ENCODE measurements around the gene FBN3.
"Not testable (repeated sequence)": the region's sequence is repeated elsewhere in the genome, so short reads cannot be mapped to it uniquely, and the experiment has no call there.

Gene FBN3

DNA sequence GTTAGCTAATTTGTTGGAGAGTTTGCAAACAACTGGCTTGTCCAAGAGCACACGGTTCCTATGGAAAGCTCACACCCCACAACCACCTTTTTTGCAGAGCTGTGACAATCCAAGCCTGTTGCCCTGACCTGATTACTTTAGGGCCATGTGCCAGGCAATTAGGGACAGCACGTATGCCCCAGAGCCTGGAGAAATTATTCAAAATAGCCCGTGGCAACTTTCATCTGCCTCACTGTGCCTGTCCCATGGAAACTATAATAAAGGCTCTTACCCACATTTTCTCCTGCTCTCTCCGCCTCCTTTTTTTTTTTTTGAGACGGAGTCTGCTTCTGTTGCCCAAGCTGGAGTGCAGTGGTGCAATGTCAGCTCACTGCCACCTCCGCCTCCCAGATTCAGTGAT lies 18.6 kb upstream of the FBN3 start:
- Histone ChIP-seq H3K27me3 (no peaks in the 10 kb centered on the region), H4K20me1 (no peaks in the 10 kb centered on the region), H3K4me2 (no peak overlapping the region), H3K4me1 (no peaks in the 10 kb centered on the region), H3K27ac (no peak overlapping the region), H3K36me3 (no peaks in the 10 kb centered on the region), H3K9me3 (no peaks in the 10 kb centered on the region), H3K9ac (no peak overlapping the region), H3K4me3 (no peak overlapping the region)
- no peak for TF ChIP-seq Cebpa-rat (IDR thresholded peaks at IDR 0.05)

- Histone ChIP-seq H3K4me2 (no peak overlapping the region), H3K9ac (no peak overlapping the region)
Measured at GRCh38 chr19:8163759-8164158, 14.4 kb upstream of the FBN3 start.

GRCh38 chr19:8161135-8161646 lies 11.8 kb upstream of the FBN3 start:
- Histone ChIP-seq H3K27me3 (no peaks in the 10 kb centered on the region), H3K4me2 (peak overlapping the region; percentile 21; the same call in 1 of the 2 replicates), H3K4me1 (peaks cover 9% of the 10 kb centered on the region; the same call in 1 of the 2 replicates), H3K4me3 (no peak overlapping the region), H4K20me1 (no peaks in the 10 kb centered on the region), H3K36me3 (no peaks in the 10 kb centered on the region), H3K27ac (no peak overlapping the region; the same call in 1 of the 2 replicates), H3K9ac (no peak overlapping the region), H3K9me3 (no peaks in the 10 kb centered on the region)
- no peak for TF ChIP-seq Cebpa-rat (IDR thresholded peaks at IDR 0.05)

More at GRCh38 chr19:8163759-8164158, 14.4 kb upstream of the FBN3 start:
- H3K4me3 ChIP-seq = no peak overlapping the region
- H3K27ac ChIP-seq = no peak overlapping the region
- TF ChIP-seq Cebpa-rat (IDR thresholded peaks at IDR 0.05) = no peak
- no peaks in the 10 kb centered on the region for H4K20me1 ChIP-seq
- H3K4me1 ChIP-seq = peaks cover 9% of the 10 kb centered on the region; the same call in 1 of the 2 replicates
- no peaks in the 10 kb centered on the region for H3K9me3 ChIP-seq
- H3K36me3 ChIP-seq = no peaks in the 10 kb centered on the region
- H3K27me3 ChIP-seq = no peaks in the 10 kb centered on the region

DNA sequence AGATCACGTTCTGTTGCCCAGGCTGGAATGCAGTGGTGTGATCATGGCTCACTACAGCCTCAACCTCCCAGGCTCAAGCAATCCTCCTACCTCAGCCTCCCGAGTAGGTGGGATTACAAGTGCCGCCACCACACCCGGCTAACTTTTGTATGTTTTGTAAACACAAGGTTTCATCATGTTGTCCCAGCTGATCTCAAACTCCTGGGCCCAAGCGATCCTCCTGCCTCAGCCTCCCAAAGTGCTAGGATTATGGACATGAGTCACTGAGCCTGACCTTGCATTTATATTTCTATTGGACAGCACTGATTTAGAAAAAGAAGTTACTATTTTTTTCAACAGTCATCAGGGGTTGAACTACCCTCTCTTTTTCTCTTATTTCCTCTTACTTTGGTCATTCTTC lies 9.9 kb upstream of the FBN3 start:
- H3K4me3 ChIP-seq, H3K9me3 ChIP-seq, H3K27ac ChIP-seq, H3K36me3 ChIP-seq, H3K9ac ChIP-seq, H3K27me3 ChIP-seq, H4K20me1 ChIP-seq, H3K4me2 ChIP-seq: not testable (repeated sequence)
- peaks cover 18% of the 10 kb centered on the region for H3K4me1 ChIP-seq

- TF ChIP-seq Cebpa-rat (IDR thresholded peaks at IDR 0.05) = no peak
- no peak overlapping the region for H3K9ac ChIP-seq
- H3K4me1 ChIP-seq = peaks cover 21% of the 10 kb centered on the region
- no peaks in the 10 kb centered on the region for H4K20me1 ChIP-seq
- no peak overlapping the region for H3K27ac ChIP-seq
- H3K36me3 ChIP-seq = no peaks in the 10 kb centered on the region
- H3K27me3 ChIP-seq = no peaks in the 10 kb centered on the region; the same call in 1 of the 2 replicates
- no peak overlapping the region for H3K4me3 ChIP-seq
- H3K4me2 ChIP-seq = no peak overlapping the region
- H3K9me3 ChIP-seq = no peaks in the 10 kb centered on the region
Measured at GRCh38 chr19:8158411-8159074, 9.2 kb upstream of the FBN3 start.

DNA sequence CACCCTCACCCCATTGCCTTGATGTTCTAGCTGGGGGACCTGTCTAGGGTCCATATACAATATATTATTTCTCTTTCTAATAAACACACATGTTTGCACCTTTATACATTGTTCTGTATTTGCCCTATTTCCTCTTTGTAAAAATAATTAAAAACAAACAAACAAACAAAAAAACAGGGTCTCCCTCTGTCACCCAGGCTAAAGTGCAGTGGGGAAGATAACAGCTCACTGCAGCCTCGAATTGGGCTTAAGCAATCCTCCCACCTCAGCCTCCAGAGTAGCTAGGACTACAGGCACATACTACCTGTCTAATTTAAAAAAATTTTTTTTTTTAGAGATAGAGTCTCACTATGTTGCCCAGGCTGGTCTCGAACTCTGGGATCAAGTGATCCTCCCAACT lies 5.9 kb upstream of the FBN3 start:
- Histone ChIP-seq H3K4me3 (no peak overlapping the region), H3K27ac (no peak overlapping the region), H3K9ac (no peak overlapping the region), H3K9me3 (no peaks in the 10 kb centered on the region), H3K4me1 (peaks cover 15% of the 10 kb centered on the region), H3K27me3 (peaks cover 27% of the 10 kb centered on the region), H3K36me3 (no peaks in the 10 kb centered on the region), H3K4me2 (no peak overlapping the region), H4K20me1 (0 out of 2 replicates have a peak, but pooled peaks cover 1% of the 10 kb centered on the region)
- no peak for TF ChIP-seq Cebpa-rat (IDR thresholded peaks at IDR 0.05)

- Histone ChIP-seq H3K4me1 (peaks cover 16% of the 10 kb centered on the region), H3K27me3 (peaks cover 41% of the 10 kb centered on the region)
- not testable (repeated sequence) for H3K9ac ChIP-seq, H3K4me3 ChIP-seq, H3K9me3 ChIP-seq, H3K36me3 ChIP-seq, H3K27ac ChIP-seq, H3K4me2 ChIP-seq, H4K20me1 ChIP-seq
Measured at GRCh38 chr19:8154014-8154413, 4.6 kb upstream of the FBN3 start.

- no peak overlapping the region for H3K9ac ChIP-seq
- H3K27me3 ChIP-seq = peaks cover 64% of the 10 kb centered on the region
- no peaks in the 10 kb centered on the region for H3K36me3 ChIP-seq
- no peak overlapping the region for H3K4me2 ChIP-seq
- H3K9me3 ChIP-seq = no peaks in the 10 kb centered on the region
- H4K20me1 ChIP-seq = 0 out of 2 replicates have a peak, but pooled peaks cover 22% of the 10 kb centered on the region
- no peak overlapping the region for H3K4me3 ChIP-seq
- H3K4me1 ChIP-seq = peaks cover 20% of the 10 kb centered on the region
- no peak for TF ChIP-seq Cebpa-rat (IDR thresholded peaks at IDR 0.05)
- no peak overlapping the region for H3K27ac ChIP-seq
Measured at GRCh38 chr19:8151767-8152035, 2.3 kb upstream of the FBN3 start.

- H3K4me2 ChIP-seq = no peak overlapping the region
Measured at GRCh38 chr19:8150998-8151766, 1.8 kb upstream of the FBN3 start.

DNA sequence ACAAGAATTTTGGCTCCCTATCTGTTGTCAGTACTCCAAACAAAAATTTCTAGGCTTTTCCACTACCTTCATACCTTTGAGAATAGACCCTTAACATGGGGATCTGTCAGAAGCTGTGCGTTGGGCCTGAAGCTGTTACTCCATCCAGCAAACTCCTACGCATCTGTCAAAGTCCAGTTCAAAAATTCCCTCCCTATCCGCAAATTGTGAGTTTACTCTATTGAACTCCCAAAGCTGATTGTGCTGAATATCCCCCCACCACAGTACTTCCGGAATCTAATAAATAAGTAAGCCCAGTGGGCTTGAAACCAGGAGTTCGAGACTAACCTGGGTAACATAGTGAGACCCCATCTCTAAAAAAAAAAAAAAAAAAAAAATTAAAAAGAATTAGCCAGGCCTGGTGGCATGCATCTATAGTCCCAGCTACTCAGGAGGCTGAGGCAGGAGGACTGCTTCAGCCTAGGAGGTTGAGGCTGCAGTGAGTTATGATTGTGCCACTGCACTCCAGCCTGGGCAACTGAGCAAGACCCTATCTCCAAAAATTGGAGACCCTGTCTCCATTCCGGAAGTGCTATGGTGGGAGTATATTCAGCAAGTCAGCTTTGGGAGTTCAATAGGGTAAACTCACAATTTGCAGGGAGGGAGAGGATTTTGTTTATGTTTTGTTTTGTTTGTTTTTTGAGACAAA lies 930 bp upstream of the FBN3 start:
- Histone ChIP-seq H3K9me3 (no peaks in the 10 kb centered on the region), H3K27me3 (peaks cover 76% of the 10 kb centered on the region), H3K4me2 (no peak overlapping the region), H4K20me1 (0 out of 2 replicates have a peak, but pooled peaks cover 27% of the 10 kb centered on the region), H3K4me3 (no peak overlapping the region), H3K27ac (no peak overlapping the region), H3K4me1 (peaks cover 24% of the 10 kb centered on the region), H3K36me3 (no peaks in the 10 kb centered on the region), H3K9ac (no peak overlapping the region)
- no peak for TF ChIP-seq Cebpa-rat (IDR thresholded peaks at IDR 0.05)

More at GRCh38 chr19:8150998-8151766, 1.8 kb upstream of the FBN3 start:
- Histone ChIP-seq H3K4me3 (no peak overlapping the region), H3K27me3 (peaks cover 68% of the 10 kb centered on the region), H3K27ac (no peak overlapping the region), H3K36me3 (no peaks in the 10 kb centered on the region), H4K20me1 (0 out of 2 replicates have a peak, but pooled peaks cover 22% of the 10 kb centered on the region), H3K9ac (no peak overlapping the region), H3K4me1 (peaks cover 20% of the 10 kb centered on the region), H3K9me3 (no peaks in the 10 kb centered on the region)
- TF ChIP-seq Cebpa-rat (IDR thresholded peaks at IDR 0.05) = no peak

Data from BLaER1 (cell line).